22Rv1 (cell line): ENCODE data around the gene RNU7-1.
A peak's percentile ranks its signal among the peaks of the same experiment; 100 is the strongest.

ENCODE experiments used
- CTCF ChIP-seq: fragments of 450-650 bp; IDR thresholded peaks from 2 replicates; pipeline ENCODE4 v1.5.1; 2017; ENCODE audit warnings: mild to moderate bottlenecking
- ZFX ChIP-seq: fragments of 450-650 bp; IDR thresholded peaks from 2 replicates; pipeline ENCODE4 v1.6.1; 2017; ENCODE audit warnings: antibody characterized with exemption, borderline replicate concordance

GRCh38 chr12:6914246-6914946, 29.2 kb upstream of the RNU7-1 start, which contains the start of gene ENO2:
- TF ChIP-seq CTCF (peak; percentile 21; the same call in 1 of the 2 replicates), ZFX (no peak)
